GM12875 (cell line): ENCODE measurements around the gene EML3.
A peak's percentile ranks its signal among the peaks of the same experiment; 100 is the strongest.
"Not testable (repeated sequence)": the region's sequence is repeated elsewhere in the genome, so short reads cannot be mapped to it uniquely, and the experiment has no call there.

Experiments used
- H3K4me3 ChIP-seq: one replicate; pipeline ENCODE4 v1.5.1; 2011; ENCODE audit warnings: low read depth, low read length, control low read depth
- CTCF ChIP-seq: IDR thresholded peaks from 2 replicates; pipeline ENCODE4 v1.5.1; 2011; ENCODE audit warnings: low read depth, mild to moderate bottlenecking, control low read depth, inconsistent platforms, low read length, moderate library complexity, borderline replicate concordance; ENCODE audit not compliant: insufficient read depth

The EML3 gene

GRCh38 chr11:62574363-62575071 is 38.1 kb downstream of the EML3 start:
- H3K4me3 ChIP-seq, result peak overlapping the region; percentile 60
- TF ChIP-seq CTCF, result no peak

- no peak for TF ChIP-seq CTCF
- H3K4me3 ChIP-seq, result peak within 1 kb of the TSS; percentile 85
Observed at GRCh38 chr11:62573592-62574362, 38.8 kb downstream of the EML3 start, which contains the start of gene EEF1G. TSS of gene EEF1G (minus strand) at chr11:62573891. CDS start at chr11:62573842, 49 bp downstream.

GRCh38 chr11:62573006-62573591 is 39.5 kb downstream of the EML3 start:
- no peak for TF ChIP-seq CTCF
- H3K4me3 ChIP-seq, result peak overlapping the region; percentile 85

- no peak for TF ChIP-seq CTCF
- peak overlapping the region; percentile 85 for H3K4me3 ChIP-seq
Observed at GRCh38 chr11:62572431-62572830, 40.1 kb downstream of the EML3 start.

GRCh38 chr11:62571493-62571892 is 41.1 kb downstream of the EML3 start:
- not testable (repeated sequence) for H3K4me3 ChIP-seq

GRCh38 chr11:62570903-62571302 is 41.7 kb downstream of the EML3 start:
- not testable (repeated sequence) for H3K4me3 ChIP-seq

GRCh38 chr11:62569611-62570010 is 43.0 kb downstream of the EML3 start:
- no peak for TF ChIP-seq CTCF
- no peak overlapping the region for H3K4me3 ChIP-seq
